ENCODE results near the gene ZNF646. TPM values are rescaled to one million over a fixed set of nuclear protein-coding genes. Genes with fewer than 3 reads are reported as not detected.
A peak's percentile ranks its signal among the peaks of the same experiment; 100 is the strongest.

Gene ZNF646
- total and polyA plus RNA-seq, 2 experiments from 2014 or later = 4.8 to 9.1 TPM

DNA sequence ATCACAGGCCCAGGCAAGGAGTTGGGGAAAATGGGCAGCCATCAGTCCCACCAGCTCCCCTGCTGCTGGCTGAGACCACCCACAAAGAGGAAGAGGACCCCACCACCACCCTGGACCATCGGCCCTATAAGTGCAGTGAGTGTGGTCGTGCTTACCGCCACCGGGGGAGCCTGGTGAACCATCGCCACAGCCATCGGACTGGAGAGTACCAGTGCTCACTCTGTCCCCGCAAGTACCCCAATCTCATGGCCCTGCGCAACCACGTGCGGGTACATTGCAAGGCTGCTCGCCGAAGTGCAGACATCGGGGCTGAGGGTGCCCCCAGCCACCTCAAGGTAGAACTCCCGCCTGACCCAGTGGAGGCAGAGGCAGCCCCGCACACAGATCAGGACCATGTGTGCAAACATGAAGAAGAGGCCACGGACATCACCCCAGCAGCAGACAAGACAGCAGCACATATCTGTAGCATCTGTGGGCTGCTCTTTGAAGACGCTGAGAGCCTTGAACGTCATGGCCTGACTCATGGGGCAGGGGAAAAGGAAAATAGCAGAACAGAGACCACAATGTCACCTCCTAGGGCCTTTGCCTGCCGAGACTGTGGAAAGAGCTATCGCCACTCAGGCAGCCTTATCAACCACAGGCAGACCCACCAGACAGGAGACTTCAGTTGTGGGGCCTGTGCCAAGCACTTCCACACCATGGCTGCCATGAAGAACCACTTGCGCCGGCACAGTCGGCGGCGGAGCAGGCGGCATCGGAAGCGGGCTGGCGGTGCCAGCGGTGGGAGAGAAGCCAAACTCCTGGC lies 3.6 kb downstream of the ZNF646 start:
- TF ChIP-seq, protein P1, sequence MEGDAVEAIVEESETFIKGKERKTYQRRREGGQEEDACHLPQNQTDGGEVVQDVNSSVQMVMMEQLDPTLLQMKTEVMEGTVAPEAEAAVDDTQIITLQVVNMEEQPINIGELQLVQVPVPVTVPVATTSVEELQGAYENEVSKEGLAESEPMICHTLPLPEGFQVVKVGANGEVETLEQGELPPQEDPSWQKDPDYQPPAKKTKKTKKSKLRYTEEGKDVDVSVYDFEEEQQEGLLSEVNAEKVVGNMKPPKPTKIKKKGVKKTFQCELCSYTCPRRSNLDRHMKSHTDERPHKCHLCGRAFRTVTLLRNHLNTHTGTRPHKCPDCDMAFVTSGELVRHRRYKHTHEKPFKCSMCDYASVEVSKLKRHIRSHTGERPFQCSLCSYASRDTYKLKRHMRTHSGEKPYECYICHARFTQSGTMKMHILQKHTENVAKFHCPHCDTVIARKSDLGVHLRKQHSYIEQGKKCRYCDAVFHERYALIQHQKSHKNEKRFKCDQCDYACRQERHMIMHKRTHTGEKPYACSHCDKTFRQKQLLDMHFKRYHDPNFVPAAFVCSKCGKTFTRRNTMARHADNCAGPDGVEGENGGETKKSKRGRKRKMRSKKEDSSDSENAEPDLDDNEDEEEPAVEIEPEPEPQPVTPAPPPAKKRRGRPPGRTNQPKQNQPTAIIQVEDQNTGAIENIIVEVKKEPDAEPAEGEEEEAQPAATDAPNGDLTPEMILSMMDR (IDR thresholded peaks at IDR 0.05; ENCODE audit: poor library complexity) = no peak
- TF ChIP-seq EZH2 (IDR thresholded peaks at IDR 0.05; ENCODE audit: borderline replicate concordance) (no peak), EZH2phosphoT487 (IDR thresholded peaks at IDR 0.05; ENCODE audit: low read depth, severe bottlenecking, unreplicated experiment) (no peak)
- Histone ChIP-seq H3K9me2 (replicated peaks; ENCODE audit: insufficient read depth) (no peaks in the 10 kb centered on the region), H3K4me1 (ENCODE audit: insufficient read depth) (peaks cover 6% of the 10 kb centered on the region), H3K4me2 (no peak overlapping the region), H3K27ac (no peak overlapping the region), H3K27me3 (no peaks in the 10 kb centered on the region), H2AFZ (no peak overlapping the region), H3K9me3 (ENCODE audit: low read depth) (no peaks in the 10 kb centered on the region), H3K79me2 (peaks cover 38% of the 10 kb centered on the region), H3K4me3 (no peak overlapping the region), H3K36me3 (replicated peaks; ENCODE audit: insufficient read depth, low read depth) (no peaks in the 10 kb centered on the region), H4K20me1 (ENCODE audit: insufficient read depth, poor library complexity, severe bottlenecking) (no peaks in the 10 kb centered on the region)
- no peak for DNase-seq (ENCODE audit: low spot score)
- 97% methylated on average over 30 of the region's 30 CpGs for WGBS (ENCODE audit: low lambda C conversion rate, missing lambda C conversion rate)

DNA sequence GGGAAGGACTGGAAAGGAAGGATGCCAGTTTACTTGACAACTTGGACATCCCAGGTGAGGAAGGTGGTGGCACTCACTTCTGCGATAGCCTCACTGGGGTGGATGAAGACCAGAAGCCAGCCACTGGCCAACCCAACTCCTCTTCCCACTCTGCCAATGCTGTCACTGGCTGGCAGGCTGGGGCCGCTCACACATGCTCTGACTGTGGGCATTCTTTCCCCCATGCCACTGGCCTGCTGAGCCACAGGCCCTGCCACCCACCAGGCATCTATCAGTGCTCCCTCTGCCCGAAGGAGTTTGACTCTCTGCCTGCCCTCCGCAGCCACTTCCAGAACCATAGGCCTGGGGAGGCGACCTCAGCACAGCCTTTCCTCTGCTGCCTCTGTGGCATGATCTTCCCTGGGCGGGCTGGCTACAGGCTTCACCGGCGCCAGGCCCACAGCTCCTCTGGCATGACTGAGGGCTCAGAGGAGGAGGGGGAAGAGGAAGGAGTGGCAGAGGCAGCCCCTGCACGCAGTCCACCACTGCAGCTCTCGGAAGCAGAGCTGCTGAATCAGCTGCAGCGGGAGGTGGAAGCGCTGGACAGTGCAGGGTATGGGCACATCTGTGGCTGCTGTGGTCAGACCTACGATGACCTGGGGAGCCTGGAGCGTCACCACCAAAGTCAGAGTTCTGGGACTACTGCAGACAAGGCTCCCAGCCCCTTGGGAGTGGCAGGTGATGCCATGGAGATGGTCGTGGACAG lies 4.5 kb downstream of the ZNF646 start:
- Histone ChIP-seq H2AFZ (no peak overlapping the region), H3K4me3 (no peak overlapping the region), H3K27ac (no peak overlapping the region), H4K20me1 (ENCODE audit: insufficient read depth, poor library complexity, severe bottlenecking) (no peaks in the 10 kb centered on the region), H3K9me2 (replicated peaks; ENCODE audit: insufficient read depth) (no peaks in the 10 kb centered on the region), H3K4me1 (ENCODE audit: insufficient read depth) (peaks cover 6% of the 10 kb centered on the region), H3K27me3 (no peaks in the 10 kb centered on the region), H3K79me2 (peaks cover 36% of the 10 kb centered on the region), H3K4me2 (no peak overlapping the region), H3K36me3 (replicated peaks; ENCODE audit: insufficient read depth, low read depth) (no peaks in the 10 kb centered on the region), H3K9me3 (ENCODE audit: low read depth) (no peaks in the 10 kb centered on the region)
- WGBS (ENCODE audit: low lambda C conversion rate, missing lambda C conversion rate) = 95% methylated on average over 15 of the region's 15 CpGs
- DNase-seq (ENCODE audit: low spot score) = peak; percentile 2
- no peak for TF ChIP-seq EZH2 (IDR thresholded peaks at IDR 0.05; ENCODE audit: borderline replicate concordance)
- TF ChIP-seq, protein P1 (IDR thresholded peaks at IDR 0.05; ENCODE audit: poor library complexity) = no peak
- TF ChIP-seq EZH2phosphoT487 (IDR thresholded peaks at IDR 0.05; ENCODE audit: low read depth, severe bottlenecking, unreplicated experiment) = no peak

DNA sequence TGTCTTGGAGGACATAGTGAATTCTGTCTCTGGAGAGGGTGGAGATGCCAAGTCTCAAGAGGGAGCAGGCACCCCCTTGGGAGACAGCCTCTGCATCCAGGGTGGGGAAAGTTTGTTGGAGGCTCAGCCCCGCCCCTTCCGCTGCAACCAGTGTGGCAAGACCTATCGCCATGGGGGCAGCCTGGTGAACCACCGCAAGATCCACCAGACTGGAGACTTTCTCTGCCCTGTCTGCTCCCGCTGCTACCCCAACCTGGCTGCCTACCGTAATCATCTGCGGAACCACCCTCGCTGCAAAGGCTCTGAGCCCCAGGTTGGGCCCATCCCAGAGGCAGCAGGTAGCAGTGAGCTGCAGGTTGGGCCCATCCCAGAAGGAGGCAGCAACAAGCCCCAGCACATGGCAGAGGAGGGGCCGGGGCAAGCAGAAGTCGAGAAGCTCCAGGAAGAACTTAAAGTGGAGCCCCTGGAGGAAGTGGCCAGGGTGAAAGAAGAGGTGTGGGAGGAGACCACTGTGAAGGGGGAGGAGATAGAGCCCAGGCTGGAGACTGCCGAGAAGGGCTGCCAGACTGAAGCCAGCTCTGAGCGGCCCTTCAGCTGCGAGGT lies 5.2 kb downstream of the ZNF646 start:
- no peaks in the 10 kb centered on the region for H3K9me3 ChIP-seq (ENCODE audit: low read depth)
- no peak overlapping the region for H2AFZ ChIP-seq
- H3K36me3 ChIP-seq (replicated peaks; ENCODE audit: insufficient read depth, low read depth) = no peaks in the 10 kb centered on the region
- H4K20me1 ChIP-seq (ENCODE audit: insufficient read depth, poor library complexity, severe bottlenecking) = no peaks in the 10 kb centered on the region
- no peak overlapping the region for H3K27ac ChIP-seq
- DNase-seq (ENCODE audit: low spot score) = peak; percentile 3
- no peaks in the 10 kb centered on the region for H3K9me2 ChIP-seq (replicated peaks; ENCODE audit: insufficient read depth)
- no peak overlapping the region for H3K4me3 ChIP-seq
- H3K79me2 ChIP-seq = peaks cover 36% of the 10 kb centered on the region
- 92% methylated on average over 13 of the region's 13 CpGs for WGBS (ENCODE audit: low lambda C conversion rate, missing lambda C conversion rate)
- H3K4me2 ChIP-seq = no peak overlapping the region
- peaks cover 6% of the 10 kb centered on the region for H3K4me1 ChIP-seq (ENCODE audit: insufficient read depth)
- H3K27me3 ChIP-seq = no peaks in the 10 kb centered on the region
- TF ChIP-seq, protein P1 (IDR thresholded peaks at IDR 0.05; ENCODE audit: poor library complexity) = no peak
- TF ChIP-seq EZH2phosphoT487 (IDR thresholded peaks at IDR 0.05; ENCODE audit: low read depth, severe bottlenecking, unreplicated experiment) (no peak), EZH2 (IDR thresholded peaks at IDR 0.05; ENCODE audit: borderline replicate concordance) (no peak)
